HCT116 (cell line): ENCODE data around the gene THEMIS2. TPM values are rescaled to one million over a fixed set of nuclear protein-coding genes. Genes with fewer than 3 reads are reported as not detected.

Experiments
- ATAC-seq: fragments of 200-7000 bp; cut with Tn5 transposase; 2 replicates; pipeline ENCODE4 v1.9.1; 2020; ENCODE audit warnings: mild to moderate bottlenecking, moderate library complexity
- BruUV-seq: library from RNA; stranded (reverse); fragments of 400-500 nt; replicated peaks from 2 replicates; lab custom pipeline; 2021; lab: Mats Ljungman, UMichigan
- CTCF ChIA-PET: fragments of 300-600 bp; sonication (Branson Sonifier 250); formaldehyde crosslinking; loops from one replicate; lab custom pipeline; 2021; ENCODE audit warnings: antibody characterized with exemption; lab: Charles Lee
- POLR2A ChIA-PET: fragments of 300-600, 350-600 bp; sonication (Branson Sonifier 250); formaldehyde crosslinking; loops from one replicate; lab custom pipeline; 2021; ENCODE audit warnings: antibody characterized with exemption; lab: Charles Lee
- RAD21 ChIA-PET, 2 experiments: fragments of 300-600 bp; sonication (Branson Sonifier 250); formaldehyde crosslinking; loops; one replicate each; lab custom pipeline; 2023; ENCODE audit warnings: low total read pairs in 2 of 2; ENCODE audit not compliant: uncharacterized antibody in 2 of 2, unreplicated experiment in 2 of 2, low non-redundant PET in 1 of 2; lab: Charles Lee
- DNase-seq: peaks from one replicate; pipeline ENCODE4 v3.0.0-alpha.2; 2010; ENCODE audit warnings: low read depth, low spot score
- H2AFZ ChIP-seq: fragments of 200-600 bp; shearing (Covaris generic), sonication (generic); 2 replicates; pipeline ENCODE4 v1.6.1; 2017; ENCODE audit warnings: low read depth, mixed run types, mixed read lengths, antibody characterized with exemption, low read length; ENCODE audit not compliant: poor library complexity, severe bottlenecking
- H3K27ac ChIP-seq: 2 replicates; pipeline ENCODE4 v1.5.1; 2012; ENCODE audit warnings: low read depth, low read length
- H3K27me3 ChIP-seq: fragments of 200-600 bp; sonication (generic); 2 replicates; pipeline ENCODE4 v1.6.1; 2016; ENCODE audit warnings: mixed run types, low read length, mixed read lengths; ENCODE audit not compliant: insufficient read depth
- H3K36me3 ChIP-seq, 2 experiments: fragments of 200-500 bp in 1 of 2; fragments of 200-600 bp in 1 of 2; sonication (Bioruptor generic) in 1 of 2; sonication (generic) in 1 of 2; 2 replicates each; pipeline versions ENCODE4 v1.5.1 to v1.6.1; 2014 to 2016; ENCODE audit warnings: low read length in 2 of 2, inconsistent platforms in 1 of 2, mixed read lengths in 1 of 2, mixed run types in 1 of 2; ENCODE audit not compliant: insufficient read depth in 2 of 2, control insufficient read depth in 1 of 2
- H3K4me1 ChIP-seq, 2 experiments: fragments of 200-600 bp in 1 of 2; sonication (generic) in 1 of 2; 2 replicates each; pipeline versions ENCODE4 v1.5.1 to v1.6.1; 2012 to 2017; ENCODE audit warnings: low read length in 2 of 2, inconsistent platforms in 1 of 2, mild to moderate bottlenecking in 1 of 2, mixed read lengths in 1 of 2, mixed run types in 1 of 2, moderate library complexity in 1 of 2; ENCODE audit not compliant: insufficient read depth in 2 of 2, control insufficient read depth in 1 of 2
- H3K4me2 ChIP-seq: fragments of 200-600 bp; sonication (generic); 2 replicates; pipeline ENCODE4 v1.6.1; 2017; ENCODE audit warnings: mixed run types, low read length, mixed read lengths
- H3K4me3 ChIP-seq, 2 experiments: fragments of 200-600 bp in 1 of 2; sonication (generic) in 1 of 2; replicated peaks in 1 of 2; 2 replicates each; pipeline ENCODE4 v1.5.1; 2011 to 2016; ENCODE audit warnings: low read length in 2 of 2, control low read depth in 1 of 2, low read depth in 1 of 2, mild to moderate bottlenecking in 1 of 2, mixed read lengths in 1 of 2, mixed run types in 1 of 2
- H3K79me2 ChIP-seq: fragments of 200-600 bp; sonication (generic); 2 replicates; pipeline ENCODE4 v1.6.1; 2017; ENCODE audit warnings: mild to moderate bottlenecking, mixed run types, low read length, moderate library complexity, mixed read lengths; ENCODE audit not compliant: insufficient read depth
- H3K9ac ChIP-seq: fragments of 200-600 bp; sonication (generic); 2 replicates; pipeline ENCODE4 v1.6.1; 2016; ENCODE audit warnings: low read length, mixed read lengths
- H3K9me2 ChIP-seq: fragments of 200-600 bp; sonication (generic), shearing (Covaris generic); 2 replicates; pipeline ENCODE4 v1.6.1; 2017; ENCODE audit warnings: mixed run types, mild to moderate bottlenecking, moderate library complexity; ENCODE audit not compliant: insufficient read depth
- H3K9me3 ChIP-seq, 2 experiments: fragments of 200-500 bp in 1 of 2; fragments of 200-600 bp in 1 of 2; sonication (Bioruptor generic) in 1 of 2; sonication (generic) in 1 of 2; 2 replicates each; pipeline ENCODE4 v1.6.1; 2014 to 2017; ENCODE audit warnings: low read length in 2 of 2, mixed read lengths in 2 of 2, inconsistent platforms in 1 of 2, low read depth in 1 of 2, mild to moderate bottlenecking in 1 of 2, mixed run types in 1 of 2, moderate library complexity in 1 of 2; ENCODE audit not compliant: control insufficient read depth in 1 of 2, insufficient read depth in 1 of 2
- H4K20me1 ChIP-seq: fragments of 200-600 bp; sonication (generic), shearing (Covaris generic); 2 replicates; pipeline ENCODE4 v1.6.1; 2017; ENCODE audit warnings: mixed run types, mild to moderate bottlenecking, moderate library complexity; ENCODE audit not compliant: insufficient read depth
- FOSL1 ChIP-seq: IDR thresholded peaks from 2 replicates; pipeline ENCODE4 v1.6.1; 2012; ENCODE audit warnings: low read depth
- JUND ChIP-seq: IDR thresholded peaks from 2 replicates; pipeline ENCODE4 v1.6.1; 2012
- SRF ChIP-seq: IDR thresholded peaks from 2 replicates; pipeline ENCODE4 v1.6.1; 2012; ENCODE audit warnings: low read depth
- TCF7L2 ChIP-seq: IDR thresholded peaks from 2 replicates; pipeline ENCODE4 v1.7.0; 2011; ENCODE audit warnings: borderline replicate concordance, inconsistent platforms; ENCODE audit not compliant: insufficient read depth, insufficient read length; ENCODE audit errors: extremely low read depth
- YY1 ChIP-seq: IDR thresholded peaks from 2 replicates; pipeline ENCODE4 v1.6.1; 2011; ENCODE audit warnings: low read length, low read depth, moderate library complexity, mild to moderate bottlenecking; ENCODE audit not compliant: insufficient replicate concordance; ENCODE audit errors: extremely low read depth
- ZNF274 ChIP-seq: fragments of 200-500 bp; sonication (Bioruptor generic); IDR thresholded peaks from 2 replicates; pipeline ENCODE4 v1.6.1; 2014; ENCODE audit warnings: mild to moderate bottlenecking, low read depth, low read length, inconsistent platforms
- intact Hi-C: fragments of 100-400 bp; cut with micrococcal nuclease; formaldehyde crosslinking; loops from 2 replicates; pipeline ENCODE4 v1.10.0; 2022
- total RNA-seq: library from RNA; stranded (reverse); gene quantifications from one replicate; pipeline ENCODE4 v1.2.1, GENCODE V29; 2021; ENCODE audit not compliant: unreplicated experiment
- TF ChIP-seq, protein P1 (sequence below), 3 experiments: fragments of 200-600 bp in 1 of 3; sonication (generic) in 1 of 3; IDR thresholded peaks in 2 of 3; conservative IDR thresholded peaks in 1 of 3; 2 replicates each; pipeline ENCODE4 v1.5.1; 2012 to 2017; ENCODE audit warnings: low read depth in 2 of 3, low read length in 2 of 3, antibody characterized with exemption in 1 of 3, borderline replicate concordance in 1 of 3, control low read depth in 1 of 3, mild to moderate bottlenecking in 1 of 3, mixed read lengths in 1 of 3, mixed run types in 1 of 3, moderate library complexity in 1 of 3; ENCODE audit not compliant: insufficient read depth in 1 of 3
- TF ChIP-seq, protein P2 (sequence below): IDR thresholded peaks from 2 replicates; pipeline ENCODE4 v1.6.1; 2012
- TF ChIP-seq, protein P3 (sequence below): IDR thresholded peaks from 2 replicates; pipeline ENCODE4 v1.6.1; 2012

The THEMIS2 gene
- total RNA-seq, 1 experiment from 2014 or later, result 8.0 TPM

DNA sequence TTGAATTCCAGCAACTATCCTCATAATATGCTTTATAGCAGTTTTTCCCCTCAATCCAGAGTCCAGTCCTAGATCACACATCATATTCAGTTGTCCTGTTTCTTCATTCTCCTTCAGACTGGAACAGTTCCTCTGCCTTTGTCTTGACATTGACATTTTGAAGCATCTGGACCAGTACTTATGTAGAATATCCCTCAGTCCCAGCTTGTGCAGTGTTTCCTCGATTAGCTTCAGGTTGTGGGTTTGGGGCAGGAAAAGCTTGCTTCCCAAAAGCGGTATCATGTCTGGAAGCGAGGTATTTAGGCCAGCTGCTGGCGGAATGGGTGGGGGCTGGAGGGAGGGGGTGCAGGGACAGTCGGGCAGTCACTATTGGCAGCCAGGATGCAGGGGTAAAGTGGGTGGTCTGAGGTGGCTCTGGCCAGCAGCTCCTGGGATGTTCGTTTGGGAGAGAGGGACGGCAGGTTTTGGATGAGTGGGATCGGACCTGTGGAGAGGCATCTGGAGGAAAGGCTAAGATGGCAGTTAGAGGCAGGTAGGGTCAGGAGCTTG lies 6.5 kb downstream of the THEMIS2 start (continued):
- no peak for TF ChIP-seq FOSL1
- no peak for TF ChIP-seq SRF
- TF ChIP-seq TCF7L2, result no peak
- TF ChIP-seq, all 23 proteins: peak for 0

DNA sequence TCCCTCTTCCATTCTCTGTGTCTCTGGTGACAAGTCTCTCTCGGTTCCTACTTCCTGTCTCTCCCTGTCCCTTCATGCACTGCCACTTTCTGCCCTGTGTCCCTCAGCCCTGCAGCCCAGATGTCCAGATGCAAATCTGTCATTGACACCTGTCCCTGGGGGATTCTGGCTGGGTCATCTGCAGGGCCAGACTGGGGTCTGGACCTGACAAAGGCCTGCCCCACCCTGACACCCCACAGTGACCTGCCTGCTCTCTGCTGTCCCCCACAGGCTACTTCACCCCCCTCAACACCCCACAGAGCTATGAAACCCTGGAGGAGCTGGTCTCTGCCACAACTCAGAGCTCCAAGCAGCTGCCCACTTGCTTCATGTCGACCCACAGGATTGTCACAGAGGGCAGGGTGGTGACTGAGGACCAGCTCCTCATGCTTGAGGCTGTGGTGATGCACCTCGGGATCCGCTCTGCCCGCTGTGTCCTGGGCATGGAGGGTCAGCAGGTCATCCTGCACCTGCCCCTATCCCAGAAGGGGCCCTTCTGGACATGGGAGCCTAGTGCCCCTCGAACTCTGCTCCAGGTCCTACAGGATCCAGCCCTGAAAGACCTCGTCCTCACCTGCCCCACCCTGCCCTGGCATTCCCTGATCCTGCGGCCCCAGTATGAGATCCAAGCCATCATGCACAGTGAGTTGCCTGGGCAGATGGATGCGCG lies 7.2 kb downstream of the THEMIS2 start:
- Histone ChIP-seq H2AFZ (no peak overlapping the region), H3K9me3 (no peaks in the 10 kb centered on the region), H3K4me1 (peaks cover 3 to 9% of the 10 kb centered on the region in 2 experiments; a peak in 3 of 4 replicates), H3K27me3 (no peaks in the 10 kb centered on the region), H4K20me1 (no peaks in the 10 kb centered on the region), H3K4me2 (no peak overlapping the region), H3K4me3 (no peak overlapping the region), H3K9ac (no peak overlapping the region), H3K27ac (no peak overlapping the region), H3K9me2 (no peaks in the 10 kb centered on the region), H3K79me2 (no peaks in the 10 kb centered on the region), H3K36me3 (peaks cover 0 to 5% of the 10 kb centered on the region in 2 experiments; a peak in 2 of 4 replicates)
- no TSS peak for BruUV-seq
- ATAC-seq (no peak), DNase-seq (no peak)
- POLR2A ChIA-PET, result no interaction called here
- RAD21 ChIA-PET, result no interaction called here
- CTCF ChIA-PET, result no interaction called here
- no peak for TF ChIP-seq JUND
- TF ChIP-seq ZNF274, result no peak
- TF ChIP-seq, protein P1, sequence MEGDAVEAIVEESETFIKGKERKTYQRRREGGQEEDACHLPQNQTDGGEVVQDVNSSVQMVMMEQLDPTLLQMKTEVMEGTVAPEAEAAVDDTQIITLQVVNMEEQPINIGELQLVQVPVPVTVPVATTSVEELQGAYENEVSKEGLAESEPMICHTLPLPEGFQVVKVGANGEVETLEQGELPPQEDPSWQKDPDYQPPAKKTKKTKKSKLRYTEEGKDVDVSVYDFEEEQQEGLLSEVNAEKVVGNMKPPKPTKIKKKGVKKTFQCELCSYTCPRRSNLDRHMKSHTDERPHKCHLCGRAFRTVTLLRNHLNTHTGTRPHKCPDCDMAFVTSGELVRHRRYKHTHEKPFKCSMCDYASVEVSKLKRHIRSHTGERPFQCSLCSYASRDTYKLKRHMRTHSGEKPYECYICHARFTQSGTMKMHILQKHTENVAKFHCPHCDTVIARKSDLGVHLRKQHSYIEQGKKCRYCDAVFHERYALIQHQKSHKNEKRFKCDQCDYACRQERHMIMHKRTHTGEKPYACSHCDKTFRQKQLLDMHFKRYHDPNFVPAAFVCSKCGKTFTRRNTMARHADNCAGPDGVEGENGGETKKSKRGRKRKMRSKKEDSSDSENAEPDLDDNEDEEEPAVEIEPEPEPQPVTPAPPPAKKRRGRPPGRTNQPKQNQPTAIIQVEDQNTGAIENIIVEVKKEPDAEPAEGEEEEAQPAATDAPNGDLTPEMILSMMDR (IDR thresholded peaks at IDR 0.05 in 2 of 3, conservative IDR thresholded peaks at IDR 0.05 in 1 of 3; ENCODE audit: borderline replicate concordance in 1 of 3, insufficient read depth in 1 of 3, low read depth in 2 of 3, low read length in 2 of 3), result no peak
- TF ChIP-seq YY1, result no peak
- no peak for TF ChIP-seq TCF7L2
- TF ChIP-seq SRF, result no peak
- TF ChIP-seq, protein P2, sequence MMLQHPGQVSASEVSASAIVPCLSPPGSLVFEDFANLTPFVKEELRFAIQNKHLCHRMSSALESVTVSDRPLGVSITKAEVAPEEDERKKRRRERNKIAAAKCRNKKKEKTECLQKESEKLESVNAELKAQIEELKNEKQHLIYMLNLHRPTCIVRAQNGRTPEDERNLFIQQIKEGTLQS, result no peak
- TF ChIP-seq, protein P3, sequence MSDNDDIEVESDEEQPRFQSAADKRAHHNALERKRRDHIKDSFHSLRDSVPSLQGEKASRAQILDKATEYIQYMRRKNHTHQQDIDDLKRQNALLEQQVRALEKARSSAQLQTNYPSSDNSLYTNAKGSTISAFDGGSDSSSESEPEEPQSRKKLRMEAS, result no peak
- intact Hi-C loops, result no loop called here
